DOHH2 (cell line): ENCODE measurements around the gene SF1.

ENCODE experiments used
- CTCF ChIP-seq: fragments of 200-600 bp; sonication (generic); IDR thresholded peaks from one replicate; pipeline ENCODE4 v1.5.1; 2014; ENCODE audit warnings: antibody characterized with exemption, mild to moderate bottlenecking, low read depth, low read length; ENCODE audit not compliant: poor library complexity, severe bottlenecking
- EZH2phosphoT487 ChIP-seq: fragments of 200-600 bp; sonication (generic); IDR thresholded peaks from 2 replicates; pipeline ENCODE4 v1.6.1; 2017; ENCODE audit warnings: borderline replicate concordance, mild to moderate bottlenecking, antibody characterized with exemption, low read length, moderate library complexity, mixed read lengths

GRCh38 chr11:64720640-64721358 is 57.5 kb downstream of the SF1 start:
- TF ChIP-seq CTCF (no peak), EZH2phosphoT487 (no peak)
